NB4 (cell line): Measurements from ENCODE around the gene ZDHHC18.

Experiments
- CTCF ChIP-seq: IDR thresholded peaks from one replicate; pipeline ENCODE4 v1.5.1; 2012; ENCODE audit warnings: low read depth, low read length
- MAX ChIP-seq: IDR thresholded peaks from 2 replicates; pipeline ENCODE4 v1.6.1; 2011; ENCODE audit warnings: low read depth, low read length
- MYC ChIP-seq: IDR thresholded peaks from 2 replicates; pipeline ENCODE4 v1.6.1; 2011; ENCODE audit warnings: low read depth, low read length
- POLR2A ChIP-seq: IDR thresholded peaks from 2 replicates; pipeline ENCODE4 v1.6.1; 2011; ENCODE audit warnings: mild to moderate bottlenecking; ENCODE audit not compliant: insufficient read length; ENCODE audit errors: extremely low read depth

- TF ChIP-seq CTCF (no peak), POLR2A (no peak), MAX (no peak), MYC (no peak)
These were observed 22.0 kb downstream of the ZDHHC18 start for GRCh38 chr1:26848499-26848898.
